Measurements from ENCODE around the gene EPC1. TPM values are rescaled to one million over a fixed set of nuclear protein-coding genes. Genes with fewer than 3 reads are reported as not detected.
A peak's percentile ranks its signal among the peaks of the same experiment; 100 is the strongest.
"Not testable (repeated sequence)": the region's sequence is repeated elsewhere in the genome, so short reads cannot be mapped to it uniquely, and the experiment has no call there.

EPC1 gene
- polyA plus RNA-seq, 5 donors: 55.8 to 87.4 (median 78.6) TPM

DNA sequence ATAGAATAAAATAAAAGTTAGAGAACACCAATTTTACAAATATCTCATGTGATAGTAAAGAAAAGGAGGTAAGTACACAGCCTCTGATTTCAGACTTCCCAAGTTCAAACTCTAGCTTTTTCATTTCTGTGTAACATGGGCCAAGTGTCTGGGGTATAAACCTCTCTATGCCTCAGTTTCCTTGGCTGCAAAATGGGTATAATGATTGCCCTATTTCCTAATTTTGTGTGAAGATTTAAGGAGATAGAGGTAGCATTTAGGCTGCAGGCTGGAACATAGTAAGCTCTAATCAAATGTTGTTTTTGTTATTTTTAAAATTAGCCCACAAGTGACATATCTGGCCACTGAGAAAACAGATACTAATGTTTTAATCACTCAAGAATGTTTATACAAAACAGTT lies 26.1 kb upstream of the EPC1 start:
- DNase-seq: no peak

DNA sequence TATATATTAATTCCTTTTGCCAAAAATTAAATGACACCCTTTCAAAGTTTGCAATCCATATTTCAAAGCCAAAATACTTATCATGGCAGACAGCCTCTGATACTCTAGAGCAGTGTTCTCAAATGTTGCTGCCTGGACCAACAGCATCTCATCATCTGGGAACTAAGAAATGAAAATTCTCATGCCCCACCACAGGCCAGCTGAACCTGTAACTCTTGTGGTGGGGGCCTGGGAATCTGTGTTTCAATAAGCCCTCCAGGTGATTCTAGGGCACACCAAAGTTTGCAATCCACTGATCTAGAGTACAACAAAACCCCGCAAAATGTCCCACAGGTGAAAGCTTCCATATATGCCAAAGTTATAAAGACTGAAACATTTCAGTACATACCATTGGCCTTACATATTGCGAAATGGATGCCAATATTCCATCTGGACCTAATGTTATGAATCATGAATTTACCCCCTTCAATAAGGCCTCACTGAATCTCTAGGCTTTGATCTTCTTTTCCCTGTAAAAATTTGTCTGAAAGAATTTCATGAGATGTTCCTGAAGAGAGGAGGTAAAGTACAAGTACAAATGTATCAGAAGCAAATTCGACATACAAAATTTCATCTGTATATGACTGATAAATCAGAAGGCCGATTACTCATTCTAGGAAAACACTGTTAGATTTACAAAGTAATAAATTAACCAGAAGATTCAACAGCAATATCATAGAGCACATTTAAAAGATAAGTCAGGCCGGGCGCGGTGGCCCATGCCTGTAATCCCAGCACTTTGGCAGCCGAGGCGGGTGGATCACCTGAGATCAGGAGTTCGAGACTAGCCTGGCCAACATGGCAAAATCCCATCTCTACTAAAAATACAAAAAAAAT lies 25.3 kb upstream of the EPC1 start:
- DNase-seq: no peak

DNA sequence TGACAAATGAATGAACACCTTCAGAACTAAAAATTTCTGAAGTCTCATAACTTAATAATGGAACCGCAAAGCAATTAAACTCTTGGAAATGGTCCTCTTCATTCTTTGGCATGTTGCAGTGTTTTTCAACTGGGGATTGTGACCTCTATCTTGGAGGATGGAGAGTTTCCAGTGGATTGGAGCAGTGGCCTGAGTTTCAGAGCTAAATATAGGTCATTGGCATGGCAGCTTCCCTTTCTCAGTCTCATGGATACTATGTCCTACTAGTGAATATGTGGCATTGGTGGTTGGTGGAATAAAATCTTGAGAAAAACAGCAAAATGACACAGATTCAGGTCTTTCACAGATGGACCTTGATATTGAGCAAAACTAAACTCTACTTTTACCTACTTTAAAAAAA lies 24.1 kb upstream of the EPC1 start:
- DNase-seq: no peak

DNA sequence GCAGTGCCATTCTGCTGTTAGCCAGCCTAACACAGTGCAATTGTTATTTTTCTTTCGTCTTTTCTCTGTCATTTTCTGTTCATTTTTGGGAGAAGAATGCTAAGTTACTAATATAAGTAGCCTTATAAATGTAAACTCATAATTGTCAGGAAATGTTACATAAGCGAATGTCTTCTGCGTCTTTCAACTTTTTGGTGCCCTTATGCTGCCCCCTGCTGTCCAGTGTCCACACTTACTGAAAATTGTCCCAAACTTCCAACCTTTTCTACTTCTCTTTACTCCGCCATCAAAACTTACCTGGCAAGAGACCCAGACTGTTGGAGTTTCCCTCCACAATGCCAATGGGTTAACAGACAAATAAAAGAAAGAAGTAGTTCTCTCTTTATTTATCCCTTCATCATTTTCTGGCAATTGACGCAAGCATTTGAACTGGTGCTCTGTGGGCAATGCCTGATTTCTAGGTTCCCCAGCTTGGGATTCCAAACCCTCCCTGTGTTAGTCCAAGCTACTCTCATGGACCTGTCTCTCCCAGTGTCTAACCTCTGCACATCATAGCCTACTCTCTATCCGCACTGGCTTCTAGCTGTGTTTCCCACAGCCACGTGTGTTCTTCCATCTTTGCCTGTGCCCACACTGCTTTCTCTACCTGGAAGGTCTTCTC lies 21.0 kb upstream of the EPC1 start:
- DNase-seq: peak; percentile 60 to 62

DNA sequence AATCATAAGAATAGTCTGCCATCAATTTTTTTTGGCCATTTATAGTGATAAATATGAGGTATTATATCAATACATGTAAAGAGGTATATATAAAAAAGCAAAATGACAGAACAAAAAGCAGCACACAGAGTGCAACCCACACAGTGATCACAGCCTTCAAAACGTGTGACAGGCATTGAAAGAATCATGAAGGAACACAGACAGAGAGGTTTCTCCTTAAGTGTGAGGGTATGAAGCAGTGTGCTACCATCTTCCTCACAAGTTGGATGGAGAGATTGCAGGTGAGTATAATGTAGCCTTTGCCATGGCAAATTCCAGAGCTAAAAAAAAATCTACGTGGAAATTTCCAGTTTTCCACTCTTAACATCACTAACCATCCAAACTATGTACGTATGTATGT lies 19.6 kb upstream of the EPC1 start:
- DNase-seq: no peak

DNA sequence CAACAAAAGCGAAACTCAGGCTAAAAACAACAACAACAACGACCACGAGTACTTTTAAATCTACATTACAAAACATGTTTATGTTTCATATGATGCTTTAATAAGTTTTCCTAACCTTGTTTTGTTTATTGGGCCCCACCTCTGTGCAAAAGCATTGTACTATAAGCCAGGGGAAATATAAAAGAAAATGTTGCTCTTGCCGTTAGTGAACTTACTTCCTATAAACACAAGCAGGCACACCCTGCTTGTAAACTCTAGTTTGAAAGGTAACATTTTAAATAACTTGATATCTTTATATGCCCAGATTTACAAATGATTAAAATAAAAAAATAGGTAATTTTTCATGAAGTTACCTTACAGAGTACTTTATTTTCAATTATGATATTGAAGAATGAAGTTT lies 19.2 kb upstream of the EPC1 start:
- no peak for DNase-seq

DNA sequence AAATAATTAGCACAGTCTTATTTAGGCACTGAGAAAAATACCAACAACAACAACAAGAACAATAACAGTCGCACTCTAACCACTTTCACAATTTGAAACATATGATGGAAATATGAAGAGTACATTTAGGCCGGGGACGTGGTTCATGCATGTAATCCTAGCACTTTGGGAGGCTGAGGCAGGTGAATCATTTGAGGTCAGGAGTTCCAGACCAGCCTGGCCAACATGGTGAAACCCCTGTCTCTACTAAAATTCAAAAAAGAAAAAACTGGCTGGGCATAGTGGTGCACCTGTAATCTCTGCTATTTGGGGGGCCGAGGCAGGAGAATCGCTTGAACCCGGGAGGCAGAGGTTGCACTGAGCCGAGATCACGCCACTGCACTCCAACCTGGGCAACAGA lies 18.4 kb upstream of the EPC1 start:
- not testable (repeated sequence) for DNase-seq

DNA sequence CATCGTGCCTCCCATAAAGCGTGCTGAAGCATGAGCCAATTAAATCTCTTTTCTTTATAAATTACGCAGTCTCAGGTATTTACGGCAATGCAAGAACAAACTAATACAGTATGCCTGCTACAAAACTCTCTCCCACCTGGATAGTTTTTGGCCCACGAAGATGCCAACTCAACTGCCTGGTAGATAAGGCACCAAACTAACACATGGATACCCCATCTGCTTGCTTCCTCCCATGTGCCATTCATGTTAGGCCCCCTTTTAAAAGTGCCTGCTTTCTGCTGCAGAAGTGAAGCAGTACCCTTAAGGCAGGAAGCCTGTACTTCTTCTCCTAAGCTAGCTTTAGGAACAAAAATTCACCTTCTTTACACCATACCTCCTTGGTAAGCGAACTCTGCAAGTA lies 15.6 kb upstream of the EPC1 start:
- DNase-seq: no peak

DNA sequence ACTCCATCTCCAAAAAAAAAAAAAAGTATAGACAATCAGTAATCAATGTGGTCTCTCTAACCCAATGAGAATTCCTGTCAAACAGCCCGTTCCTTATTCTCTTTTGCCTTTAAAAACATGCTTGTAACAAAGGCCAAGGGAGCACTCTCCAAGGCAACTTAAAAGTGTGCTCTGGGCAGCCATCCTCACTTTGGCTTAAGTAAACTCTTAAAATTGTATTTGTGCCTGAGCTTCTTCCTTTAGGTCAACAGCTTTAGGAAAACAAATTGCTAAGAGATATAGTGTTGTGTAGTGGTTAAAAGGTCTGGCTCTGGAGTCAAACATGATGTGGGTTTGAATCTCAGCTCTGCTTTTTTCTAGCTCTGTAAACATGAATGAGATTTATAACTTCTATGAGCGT lies 13.9 kb upstream of the EPC1 start:
- DNase-seq: no peak

DNA sequence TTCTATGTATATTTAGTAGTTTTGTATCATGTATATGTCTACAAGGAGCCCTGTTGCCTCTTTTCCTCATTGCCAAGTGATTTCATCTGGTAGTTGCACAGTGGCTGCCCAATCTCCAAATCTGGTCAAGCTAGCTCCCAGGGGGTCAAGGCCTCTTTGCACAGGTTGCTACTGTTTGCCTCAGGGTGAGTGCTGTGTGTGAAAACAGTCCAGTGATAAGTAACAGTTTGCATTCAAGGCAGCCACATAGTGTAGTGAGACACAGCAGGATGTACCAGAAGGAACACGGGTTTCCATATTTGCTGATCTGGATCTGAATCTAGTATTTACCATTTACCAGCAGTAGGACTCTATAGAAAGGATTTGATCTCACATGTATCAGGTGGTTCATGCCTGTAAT lies 13.3 kb upstream of the EPC1 start:
- no peak for DNase-seq

DNA sequence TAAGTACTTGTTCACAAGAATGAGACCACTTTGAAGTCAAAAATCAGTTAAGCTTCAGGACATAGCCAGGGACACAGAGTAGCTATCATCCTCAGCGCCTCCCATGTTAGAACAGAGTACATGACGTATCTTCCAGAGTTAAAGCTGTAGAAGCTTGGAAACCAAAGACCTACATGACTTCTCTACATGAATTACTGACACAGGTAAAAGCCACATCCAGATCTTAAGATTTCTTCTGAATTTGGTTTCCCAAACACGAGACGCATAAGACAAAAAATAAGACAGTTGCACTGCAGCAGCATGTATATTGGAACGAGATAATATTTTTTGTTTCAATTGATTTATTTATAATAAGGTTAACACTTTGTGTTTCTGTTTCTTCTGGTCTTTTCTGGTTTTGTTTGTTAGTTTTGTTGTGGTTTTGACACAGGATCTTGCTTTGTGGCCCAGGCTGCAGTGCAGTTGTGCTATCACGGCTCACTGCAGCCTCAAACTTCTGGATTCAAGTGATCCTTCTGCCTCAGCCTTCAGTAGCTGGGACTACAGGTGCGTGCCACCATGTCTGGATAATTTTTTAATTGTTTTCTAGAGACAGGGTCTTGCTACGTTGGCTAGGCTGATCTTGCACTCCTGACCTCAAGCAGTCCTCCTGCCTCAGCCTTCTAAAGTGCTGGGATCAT lies 10.2 kb upstream of the EPC1 start:
- DNase-seq: no peak

DNA sequence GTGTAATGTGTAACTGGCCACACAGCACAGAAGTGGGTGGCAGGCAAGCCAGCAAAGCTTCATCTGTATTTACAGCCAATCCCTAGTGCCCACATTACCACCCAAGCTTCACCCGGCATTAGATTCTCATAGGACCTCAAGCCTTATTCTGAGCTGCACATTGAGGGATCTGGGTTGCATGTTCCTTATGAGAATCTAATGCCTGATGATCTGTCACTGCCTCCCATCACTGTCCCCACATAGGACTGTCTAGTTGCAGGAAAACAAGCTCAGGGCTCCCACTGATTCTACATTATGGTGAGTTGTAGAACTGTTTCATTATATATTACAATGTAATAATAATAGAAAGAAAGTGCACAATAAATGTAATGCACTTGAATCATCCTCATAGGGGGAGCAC lies 7.7 kb upstream of the EPC1 start:
- DNase-seq: not testable (repeated sequence)

DNA sequence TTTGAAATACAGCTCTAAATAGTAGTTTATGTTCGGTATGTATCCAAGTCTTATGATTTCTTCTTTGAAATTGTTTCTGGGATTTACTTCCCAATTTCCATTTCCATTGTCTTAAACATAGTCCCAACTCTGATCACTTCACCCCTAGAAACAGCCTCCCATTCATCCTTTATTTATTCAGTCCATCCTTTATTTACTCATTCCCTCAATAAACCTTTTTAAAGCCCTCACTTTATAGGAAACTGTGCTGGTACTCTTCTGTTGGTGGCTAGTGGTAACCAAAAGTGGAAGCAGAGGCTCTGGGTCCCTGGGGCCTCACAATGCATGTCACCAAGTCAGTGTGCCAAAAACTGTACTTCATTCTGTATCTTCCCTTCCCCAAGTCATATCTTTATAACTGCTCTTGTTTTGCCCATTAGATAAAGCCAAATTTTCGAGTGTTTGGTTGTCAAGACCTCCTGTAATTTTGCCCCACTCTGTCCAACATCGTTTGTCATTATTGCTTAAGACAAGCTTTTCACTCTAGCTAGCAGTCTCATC lies 3.9 kb upstream of the EPC1 start:
- no peak for DNase-seq

DNA sequence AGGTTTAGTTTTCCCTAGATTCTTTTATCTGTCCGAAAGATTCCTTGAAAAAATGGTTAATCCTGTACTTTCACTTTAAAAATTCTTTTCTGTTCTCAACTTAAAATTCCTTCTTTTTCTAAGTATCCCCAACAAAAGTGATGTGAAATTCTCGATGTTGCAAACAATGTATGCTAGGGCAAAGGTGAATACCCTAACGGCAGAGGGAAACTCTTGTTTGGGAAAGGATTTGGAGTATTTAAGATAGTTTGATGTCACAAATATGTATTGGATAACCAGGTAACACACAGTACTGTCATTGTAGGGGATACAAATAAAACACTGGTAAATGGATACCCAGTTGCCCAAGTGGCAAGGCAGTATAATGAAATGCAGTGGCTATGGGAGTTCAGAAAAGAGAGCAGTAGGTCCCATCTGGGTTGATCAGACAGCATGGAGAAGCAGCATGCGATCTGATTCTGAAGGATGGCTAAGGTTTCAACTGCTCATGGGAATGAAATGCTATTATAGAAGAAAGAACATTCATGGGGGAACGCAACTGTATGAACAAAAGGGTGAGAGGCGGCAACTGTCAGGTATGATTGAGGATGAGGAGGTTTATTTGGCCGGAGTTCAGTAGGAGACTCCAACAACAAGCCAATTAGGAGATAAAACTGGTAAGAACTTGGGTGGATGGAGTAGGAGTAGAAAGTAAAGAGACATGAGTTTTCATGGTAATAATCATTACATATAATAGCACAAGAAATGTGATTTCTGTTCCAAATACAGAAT lies 3.2 kb upstream of the EPC1 start:
- DNase-seq: no peak

DNA sequence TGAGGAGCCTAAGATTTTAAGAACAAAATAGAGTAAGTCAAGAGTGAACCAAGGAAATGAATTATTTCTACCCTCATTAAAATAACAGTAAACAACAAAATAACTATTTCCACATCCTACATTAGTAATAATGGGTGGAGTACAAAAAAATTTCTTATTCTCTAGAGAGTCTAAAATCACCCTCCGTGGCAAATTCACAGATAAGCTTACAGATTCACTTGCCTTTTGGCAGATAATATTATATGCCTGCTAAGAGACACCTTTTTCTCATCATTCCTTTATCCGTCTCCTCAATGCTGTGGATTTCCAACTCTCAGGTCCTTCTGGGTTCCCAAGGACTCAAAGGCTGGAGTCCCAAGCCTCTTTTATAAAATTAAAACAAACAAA lies 2.2 kb upstream of the EPC1 start:
- DNase-seq: no peak

DNA sequence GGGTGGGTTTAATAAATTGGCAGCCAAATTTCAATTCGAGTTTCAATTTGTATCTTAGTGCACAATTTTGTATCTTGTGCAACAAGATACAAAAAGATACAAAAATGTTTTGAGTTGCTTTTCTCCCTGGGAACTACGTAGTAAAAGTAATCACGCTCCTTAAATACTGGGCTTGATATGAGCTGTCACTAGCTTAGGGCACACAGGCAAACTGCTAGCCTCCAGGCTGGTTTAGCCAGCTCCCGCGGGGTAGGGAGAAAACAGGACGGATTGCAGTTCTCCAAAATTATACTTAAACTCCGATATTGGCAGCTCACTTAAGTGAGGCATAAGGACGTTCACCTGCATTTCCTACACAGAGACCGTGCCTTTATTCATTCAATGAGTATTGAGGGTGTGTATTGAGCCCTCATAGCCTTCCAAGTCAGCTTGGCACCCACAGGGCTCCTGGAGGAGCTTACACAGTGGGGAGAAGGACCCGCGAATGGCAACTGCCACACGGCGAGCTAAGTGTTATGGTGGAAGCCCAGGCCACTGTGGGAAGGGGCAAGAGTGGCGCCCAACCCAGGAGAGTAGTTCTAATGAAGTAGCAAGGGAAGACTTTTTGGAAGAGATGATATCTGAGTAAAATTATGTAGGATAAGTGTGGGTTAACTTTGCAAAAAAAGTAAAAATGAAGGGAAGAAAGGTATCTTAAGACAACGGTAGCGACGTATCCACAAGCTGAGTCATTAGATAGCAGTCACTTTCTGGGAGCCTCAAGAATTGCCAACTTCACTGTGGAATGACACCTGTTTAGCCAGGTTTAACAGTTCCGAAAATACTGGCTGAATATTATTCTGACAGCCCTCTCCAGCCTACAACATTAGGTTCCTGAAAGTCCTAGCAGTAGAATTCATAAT lies 1.6 kb upstream of the EPC1 start:
- DNase-seq: no peak

DNA sequence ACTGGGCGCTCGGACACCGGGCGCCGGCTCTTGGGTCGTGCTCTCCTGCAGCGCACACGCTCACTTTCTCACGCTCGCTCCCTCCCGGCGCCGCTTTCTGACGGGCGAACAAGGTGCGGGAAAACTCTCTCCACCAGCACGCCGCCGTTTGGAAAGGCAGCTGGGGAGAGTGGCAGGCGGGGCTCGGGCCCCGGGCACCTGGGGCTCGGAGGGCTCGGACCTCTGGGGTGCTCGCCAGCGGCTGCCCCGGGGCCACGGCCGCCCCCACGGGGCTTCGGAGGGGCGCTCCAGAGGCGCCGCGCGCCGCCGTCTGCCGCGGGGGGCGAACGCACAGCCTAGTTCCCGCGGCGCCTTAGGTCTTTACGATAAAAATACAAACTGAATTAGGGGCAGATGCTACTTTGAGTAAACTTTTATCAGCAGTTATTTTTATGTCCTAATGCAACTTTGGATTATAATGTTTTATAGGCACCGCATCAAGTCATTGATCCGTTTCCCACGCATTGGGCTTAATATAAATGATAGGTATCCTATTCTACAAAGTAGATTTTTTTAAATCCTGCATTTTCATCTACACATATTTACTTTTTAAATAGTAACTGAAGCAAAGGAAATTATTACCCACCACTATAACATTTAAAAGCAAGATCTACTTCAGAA lies 535 bp upstream of the EPC1 start:
- DNase-seq: no peak

DNA sequence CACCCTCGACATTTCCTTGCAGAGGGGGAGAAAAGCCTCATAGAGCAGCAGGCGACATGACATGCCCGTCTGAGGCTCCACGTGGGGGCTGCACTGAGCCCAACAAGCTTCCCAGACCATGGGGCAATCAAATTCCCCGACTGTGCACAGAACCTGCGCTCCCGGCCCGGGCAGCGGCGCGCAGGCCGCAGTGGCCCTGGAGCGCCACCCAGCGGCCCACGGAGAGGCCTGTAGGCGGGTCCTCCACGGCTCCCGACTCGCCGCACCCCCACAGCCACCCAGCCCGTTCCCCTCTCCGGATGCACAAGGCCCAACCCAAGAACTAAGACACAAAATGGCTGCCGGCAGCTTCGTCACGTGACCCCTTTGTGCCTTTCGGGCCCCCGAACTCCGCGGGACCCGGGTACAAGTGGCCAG lies 816 bp downstream of the EPC1 start:
- DNase-seq: peak; percentile 95 to 96

DNA sequence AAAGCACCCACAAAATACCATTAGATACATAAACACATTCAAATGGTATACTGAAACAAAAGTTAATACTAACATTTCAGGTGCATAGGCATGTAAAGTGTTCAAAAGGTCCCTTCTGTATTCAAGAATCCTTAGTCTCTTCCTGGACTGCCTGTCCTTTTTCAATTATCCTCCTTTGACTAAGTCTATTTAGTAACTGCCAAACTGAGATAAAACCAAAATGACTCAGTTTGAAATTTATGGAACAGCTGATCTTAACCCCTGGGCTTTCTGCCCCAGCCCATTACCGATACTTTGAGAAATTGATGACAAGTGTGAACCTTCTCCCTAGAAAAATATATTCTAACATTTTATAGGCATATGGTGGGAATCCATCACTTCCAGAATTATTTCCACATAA lies 5.4 kb downstream of the EPC1 start:
- no peak for DNase-seq

DNA sequence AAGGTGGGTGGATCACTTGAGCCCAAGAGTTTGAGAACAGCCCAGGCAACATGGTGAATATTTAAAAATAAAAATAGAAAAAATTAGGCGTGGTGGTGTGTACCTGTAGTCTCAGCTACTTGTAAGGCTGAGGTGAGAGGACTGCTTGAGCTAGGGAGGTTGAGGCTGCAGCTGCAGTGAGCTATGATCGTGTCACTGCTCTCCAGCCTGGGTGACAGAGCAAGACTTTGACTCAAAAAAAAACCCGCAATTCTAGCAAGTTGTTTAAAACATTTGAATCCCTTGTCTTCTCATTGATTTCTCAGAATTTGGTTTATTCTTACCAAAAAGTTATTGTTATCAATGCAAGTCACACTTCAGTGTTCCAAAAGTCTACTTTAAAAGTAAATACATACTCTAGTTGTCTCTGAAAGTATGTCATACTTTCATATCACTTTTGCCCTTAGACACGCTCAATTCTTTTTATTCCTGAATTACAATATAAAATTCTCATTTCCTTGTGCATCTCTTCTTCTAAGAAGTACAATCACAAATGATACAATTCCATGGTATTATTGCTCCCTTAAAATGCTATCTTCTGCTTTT lies 6.3 kb downstream of the EPC1 start:
- DNase-seq: no peak
